NB4 (cell line): Measurements from ENCODE around the gene NELL2.

ENCODE experiments used
- CTCF ChIP-seq: IDR thresholded peaks from one replicate; pipeline ENCODE4 v1.5.1; 2012; ENCODE audit warnings: low read depth, low read length
- MAX ChIP-seq: IDR thresholded peaks from 2 replicates; pipeline ENCODE4 v1.6.1; 2011; ENCODE audit warnings: low read depth, low read length
- MYC ChIP-seq: IDR thresholded peaks from 2 replicates; pipeline ENCODE4 v1.6.1; 2011; ENCODE audit warnings: low read depth, low read length
- POLR2A ChIP-seq: IDR thresholded peaks from 2 replicates; pipeline ENCODE4 v1.6.1; 2011; ENCODE audit warnings: mild to moderate bottlenecking; ENCODE audit not compliant: insufficient read length; ENCODE audit errors: extremely low read depth

GRCh38 chr12:44830566-44831055 is 45.5 kb downstream of the NELL2 start:
- TF ChIP-seq CTCF (no peak), POLR2A (no peak), MAX (no peak), MYC (no peak)
